ENCODE measurements around the gene TEX28.
"Not testable (repeated sequence)": the region's sequence is repeated elsewhere in the genome, so short reads cannot be mapped to it uniquely, and the experiment has no call there.

GRCh38 chrX:154343063-154343462, 48.1 kb upstream of the TEX28 start:
- not testable (repeated sequence) for TF ChIP-seq EZH2phosphoT487 (IDR thresholded peaks at IDR 0.05; ENCODE audit: unreplicated experiment); POLR2AphosphoS5 (IDR thresholded peaks at IDR 0.05; ENCODE audit: low read depth); CTCF (conservative IDR thresholded peaks at IDR 0.05; ENCODE audit: low read depth in 2 of 2); REST (IDR thresholded peaks at IDR 0.05; ENCODE audit: unreplicated experiment); CREB1 (CRISPR knock-in tag; IDR thresholded peaks at IDR 0.05; ENCODE audit: low read depth); EZH2 (IDR thresholded peaks at IDR 0.05; ENCODE audit: low read depth, unreplicated experiment); ZNF331 (CRISPR knock-in tag; IDR thresholded peaks at IDR 0.05; ENCODE audit: low read depth); JUNB (IDR thresholded peaks at IDR 0.05; ENCODE audit: unreplicated experiment); NANOG (IDR thresholded peaks at IDR 0.05; ENCODE audit: borderline replicate concordance); ZNF462 (CRISPR knock-in tag; IDR thresholded peaks at IDR 0.05)
